Epithelial cell of proximal tubule (primary cell): ENCODE data around the gene ATRNL1. TPM values are rescaled to one million over a fixed set of nuclear protein-coding genes. Genes with fewer than 3 reads are reported as not detected.
"Not testable (repeated sequence)": the region's sequence is repeated elsewhere in the genome, so short reads cannot be mapped to it uniquely, and the experiment has no call there.

Source experiments
- DNase-seq: peaks from one replicate; pipeline ENCODE4 v3.0.0-alpha.2; 2011; ENCODE audit warnings: low read depth
- H3K4me3 ChIP-seq: 2 replicates; pipeline ENCODE4 v1.5.1; 2011; ENCODE audit warnings: low read depth, mild to moderate bottlenecking, low read length
- total RNA-seq: library from RNA; depleted of rRNA; stranded (reverse); fragments of >200 nt; gene quantifications from 2 replicates; pipeline ENCODE4 v1.2.3, GENCODE V29; 2015
- TF ChIP-seq, protein P1 (sequence below): conservative IDR thresholded peaks from 2 replicates; pipeline ENCODE4 v1.5.1; 2012; ENCODE audit warnings: low read depth, mild to moderate bottlenecking, low read length

The ATRNL1 gene
- total RNA-seq, 1 donor from 2014 or later = 12.4 TPM

DNA sequence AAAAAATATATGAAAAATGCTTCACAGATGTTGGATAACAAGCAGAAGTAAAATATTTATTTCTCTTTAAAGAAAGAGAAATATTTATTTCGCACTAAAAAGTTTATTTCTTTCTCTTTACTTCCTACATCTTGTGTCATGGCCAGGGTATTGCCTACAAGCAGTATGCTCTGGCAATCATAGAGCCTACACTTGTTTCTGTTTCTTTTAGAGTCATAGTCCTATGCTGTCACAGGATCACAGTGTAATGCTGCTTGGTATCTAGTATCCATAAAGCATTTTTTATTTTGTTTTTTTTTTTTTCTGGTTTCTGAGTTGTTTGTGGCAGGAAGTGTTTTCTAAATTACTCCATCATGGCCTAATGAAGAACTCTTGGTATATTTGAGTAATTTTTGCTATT lies 116.0 kb downstream of the ATRNL1 start:
- H3K4me3 ChIP-seq = no peak overlapping the region
- TF ChIP-seq, protein P1, sequence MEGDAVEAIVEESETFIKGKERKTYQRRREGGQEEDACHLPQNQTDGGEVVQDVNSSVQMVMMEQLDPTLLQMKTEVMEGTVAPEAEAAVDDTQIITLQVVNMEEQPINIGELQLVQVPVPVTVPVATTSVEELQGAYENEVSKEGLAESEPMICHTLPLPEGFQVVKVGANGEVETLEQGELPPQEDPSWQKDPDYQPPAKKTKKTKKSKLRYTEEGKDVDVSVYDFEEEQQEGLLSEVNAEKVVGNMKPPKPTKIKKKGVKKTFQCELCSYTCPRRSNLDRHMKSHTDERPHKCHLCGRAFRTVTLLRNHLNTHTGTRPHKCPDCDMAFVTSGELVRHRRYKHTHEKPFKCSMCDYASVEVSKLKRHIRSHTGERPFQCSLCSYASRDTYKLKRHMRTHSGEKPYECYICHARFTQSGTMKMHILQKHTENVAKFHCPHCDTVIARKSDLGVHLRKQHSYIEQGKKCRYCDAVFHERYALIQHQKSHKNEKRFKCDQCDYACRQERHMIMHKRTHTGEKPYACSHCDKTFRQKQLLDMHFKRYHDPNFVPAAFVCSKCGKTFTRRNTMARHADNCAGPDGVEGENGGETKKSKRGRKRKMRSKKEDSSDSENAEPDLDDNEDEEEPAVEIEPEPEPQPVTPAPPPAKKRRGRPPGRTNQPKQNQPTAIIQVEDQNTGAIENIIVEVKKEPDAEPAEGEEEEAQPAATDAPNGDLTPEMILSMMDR = no peak
- DNase-seq = no peak

GRCh38 chr10:115214829-115215228 lies 121.7 kb downstream of the ATRNL1 start:
- no peak for DNase-seq
- TF ChIP-seq, protein P1 = no peak
- H3K4me3 ChIP-seq = no peak overlapping the region

- DNase-seq = no peak
- H3K4me3 ChIP-seq = no peak overlapping the region
- TF ChIP-seq, protein P1 = no peak
Measured at GRCh38 chr10:115219203-115219602, 126.0 kb downstream of the ATRNL1 start.

GRCh38 chr10:115222039-115222438 lies 128.9 kb downstream of the ATRNL1 start:
- no peak for DNase-seq
- no peak overlapping the region for H3K4me3 ChIP-seq
- TF ChIP-seq, protein P1 = no peak

GRCh38 chr10:115239761-115240160 lies 146.6 kb downstream of the ATRNL1 start:
- DNase-seq = no peak
- TF ChIP-seq, protein P1 = no peak

DNA sequence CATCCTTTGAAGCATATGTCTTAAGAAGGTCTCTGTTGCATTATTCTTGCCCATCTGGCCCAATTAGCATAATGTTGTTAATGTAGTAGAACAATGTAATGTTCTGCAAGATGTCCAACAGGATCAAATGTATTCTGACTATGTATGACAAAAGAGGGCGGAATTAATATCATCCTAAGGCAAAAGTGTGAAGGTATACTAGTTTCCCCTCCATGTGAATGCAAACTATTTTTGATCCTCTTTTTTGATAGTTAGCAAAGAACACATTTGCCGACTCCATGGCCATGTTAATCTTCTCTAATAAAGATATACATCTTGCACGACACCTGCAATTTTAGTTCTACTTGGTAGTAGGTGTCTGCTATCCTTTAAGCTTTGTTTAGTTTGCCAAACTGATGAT lies 157.6 kb downstream of the ATRNL1 start:
- no peak overlapping the region for H3K4me3 ChIP-seq
- TF ChIP-seq, protein P1 = no peak
- no peak for DNase-seq

More at GRCh38 chr10:115239761-115240160, 146.6 kb downstream of the ATRNL1 start:
- H3K4me3 ChIP-seq = no peak overlapping the region

- not testable (repeated sequence) for H3K4me3 ChIP-seq, DNase-seq
Measured at GRCh38 chr10:115253765-115254164, 160.6 kb downstream of the ATRNL1 start.
